MCF 10A (cell line): ENCODE results near the gene TEX53. TPM values are rescaled to one million over a fixed set of nuclear protein-coding genes. Genes with fewer than 3 reads are reported as not detected.

Experiments
- BruUV-seq: library from RNA; stranded (reverse); fragments of 400-500 nt; replicated peaks from 2 replicates; lab custom pipeline; 2021; lab: Mats Ljungman, UMichigan
- CTCF ChIA-PET: fragments of 300-600 bp; sonication (Branson Sonifier 250); formaldehyde crosslinking; extraction: SDS; loops from one replicate; lab custom pipeline; 2021; ENCODE audit warnings: antibody characterized with exemption, inconsistent platforms; lab: Yijun Ruan, JAX
- POLR2A ChIA-PET: fragments of 300-600, 350-650 bp; sonication (Branson Sonifier 250); formaldehyde crosslinking; extraction: SDS; loops from one replicate; lab custom pipeline; 2020; ENCODE audit warnings: antibody characterized with exemption, inconsistent platforms; lab: Yijun Ruan, JAX
- DNase-seq: peaks from one replicate; pipeline ENCODE4 v3.0.0-alpha.2; 2018; ENCODE audit not compliant: unreplicated experiment
- H3K27ac Mint-ChIP-seq: one replicate; pipeline ENCODE4 v1.8.0; 2022; ENCODE audit warnings: mild to moderate bottlenecking, low read depth, mixed read lengths; ENCODE audit not compliant: unreplicated experiment
- H3K27me3 Mint-ChIP-seq: one replicate; pipeline ENCODE4 v1.8.0; 2022; ENCODE audit warnings: mixed read lengths; ENCODE audit not compliant: insufficient read depth, unreplicated experiment
- H3K36me3 Mint-ChIP-seq: one replicate; pipeline ENCODE4 v1.8.0; 2022; ENCODE audit warnings: mild to moderate bottlenecking, moderate library complexity, mixed read lengths; ENCODE audit not compliant: insufficient read depth, unreplicated experiment
- H3K4me1 Mint-ChIP-seq: one replicate; pipeline ENCODE4 v1.8.0; 2022; ENCODE audit warnings: mixed read lengths; ENCODE audit not compliant: insufficient read depth, unreplicated experiment
- H3K4me3 Mint-ChIP-seq: one replicate; pipeline ENCODE4 v1.8.0; 2022; ENCODE audit warnings: mild to moderate bottlenecking, moderate library complexity, mixed read lengths; ENCODE audit not compliant: unreplicated experiment
- H3K9me3 Mint-ChIP-seq: one replicate; pipeline ENCODE4 v1.8.0; 2022; ENCODE audit warnings: mixed read lengths; ENCODE audit not compliant: unreplicated experiment
- CTCF ChIP-seq: fragments of 200-600 bp; IDR thresholded peaks from one replicate; pipeline ENCODE4 v1.8.0; 2022; ENCODE audit warnings: antibody characterized with exemption, mild to moderate bottlenecking; ENCODE audit not compliant: unreplicated experiment
- intact Hi-C: fragments of 100-400 bp; cut with micrococcal nuclease; formaldehyde crosslinking; loops from 2 replicates; pipeline ENCODE4 v1.14.1; 2022
- total RNA-seq: library from RNA; stranded (reverse); gene quantifications from 2 replicates; pipeline ENCODE4 v1.2.3, GENCODE V29; 2022

TEX53 gene
- total RNA-seq, 1 experiment from 2014 or later: not detected

GRCh38 chr9:114696814-114697544 lies 39.4 kb upstream of the TEX53 start:
- no peaks in the 10 kb centered on the region for H3K27me3 Mint-ChIP-seq
- BruUV-seq: no TSS peak

GRCh38 chr9:114695948-114696347 lies 38.3 kb upstream of the TEX53 start:
- ChIA-PET CTCF (interaction anchor here (2.3 kb wide), 1 partner anchor 15 kb away, joined by 12 read pairs; the partner anchor contains the start of gene TEX48), POLR2A (no interaction called here)
- H3K9me3 Mint-ChIP-seq: no peaks in the 10 kb centered on the region
- DNase-seq: no peak
- BruUV-seq: no TSS peak
- H3K27me3 Mint-ChIP-seq: no peaks in the 10 kb centered on the region
- intact Hi-C loops: no loop called here
- H3K4me1 Mint-ChIP-seq: peaks cover 9% of the 10 kb centered on the region
- no peak for TF ChIP-seq CTCF
- no peak overlapping the region for H3K4me3 Mint-ChIP-seq
- H3K36me3 Mint-ChIP-seq: no peaks in the 10 kb centered on the region
- no peak overlapping the region for H3K27ac Mint-ChIP-seq

More at GRCh38 chr9:114696814-114697544, 39.4 kb upstream of the TEX53 start:
- ChIA-PET POLR2A (no interaction called here), CTCF (interaction anchor here (1.4 to 2.3 kb wide), 2 partner anchors 16 to 214 kb away, joined by 3 to 12 read pairs; partner anchors contain the start of gene TEX48)
- Mint-ChIP-seq H3K27ac (no peak overlapping the region), H3K4me1 (no peaks in the 10 kb centered on the region), H3K36me3 (no peaks in the 10 kb centered on the region), H3K9me3 (no peaks in the 10 kb centered on the region), H3K4me3 (no peak overlapping the region)
- TF ChIP-seq CTCF: no peak
- DNase-seq: no peak
- intact Hi-C loops: no loop called here

GRCh38 chr9:114694719-114695269 lies 37.2 kb upstream of the TEX53 start:
- ChIA-PET POLR2A (no interaction called here), CTCF (no interaction called here)
- no peak for TF ChIP-seq CTCF
- no peaks in the 10 kb centered on the region for H3K9me3 Mint-ChIP-seq
- intact Hi-C loops: no loop called here
- H3K36me3 Mint-ChIP-seq: peaks cover 4% of the 10 kb centered on the region
- no peak overlapping the region for H3K4me3 Mint-ChIP-seq
- peaks cover 13% of the 10 kb centered on the region for H3K4me1 Mint-ChIP-seq
- DNase-seq: no peak
- no peaks in the 10 kb centered on the region for H3K27me3 Mint-ChIP-seq
- BruUV-seq: no TSS peak
- no peak overlapping the region for H3K27ac Mint-ChIP-seq

GRCh38 chr9:114694146-114694545 lies 36.5 kb upstream of the TEX53 start:
- H3K27me3 Mint-ChIP-seq: no peaks in the 10 kb centered on the region
- H3K27ac Mint-ChIP-seq: no peak overlapping the region
- H3K9me3 Mint-ChIP-seq: no peaks in the 10 kb centered on the region
- POLR2A ChIA-PET: interaction anchor here (0.6 to 1.6 kb wide), 2 partner anchors 28 to 49 kb away, joined by 3 to 4 read pairs; no protein-coding TSS in a partner anchor
- DNase-seq: no peak
- H3K4me1 Mint-ChIP-seq: peaks cover 13% of the 10 kb centered on the region
- no peak overlapping the region for H3K4me3 Mint-ChIP-seq
- BruUV-seq: no TSS peak
- peaks cover 7% of the 10 kb centered on the region for H3K36me3 Mint-ChIP-seq
- CTCF ChIA-PET: interaction anchor here (4.7 kb wide), 1 partner anchor 12 kb away, joined by 33 read pairs; the partner anchor contains the start of gene TEX48
- intact Hi-C loops: no loop called here
- no peak for TF ChIP-seq CTCF
